ENCODE data around the gene IQCE. TPM values are rescaled to one million over a fixed set of nuclear protein-coding genes. Genes with fewer than 3 reads are reported as not detected.

The IQCE gene
- total RNA-seq, 4 donors from 2014 or later, result 9.7 to 23.5 (median 15.6) TPM

- H3K27me3 ChIP-seq, result no peaks in the 10 kb centered on the region
- TF ChIP-seq POLR2AphosphoS5 (IDR thresholded peaks at IDR 0.05), result no peak
- TF ChIP-seq EP300 (IDR thresholded peaks at IDR 0.05), result no peak
- TF ChIP-seq CTCF (IDR thresholded peaks at IDR 0.05), result no peak
- TF ChIP-seq POLR2A (IDR thresholded peaks at IDR 0.05), result no peak
- 100% methylated on average over 7 of the region's 47 CpGs; no CpG with 5 or more reads in 1 of the 2 donors for WGBS, 2 donors (ENCODE audit: low coverage in 1 of 2)
- no peak overlapping the region for H3K27ac ChIP-seq
- no peak overlapping the region for H3K4me3 ChIP-seq
- H3K4me1 ChIP-seq, result no peaks in the 10 kb centered on the region
- H3K36me3 ChIP-seq, result peaks cover 0 to 56% of the 10 kb centered on the region in 2 donors
- ATAC-seq, result no peak
- H3K9me3 ChIP-seq, result no peaks in the 10 kb centered on the region
Measured at GRCh38 chr7:2537981-2538851, 20.6 kb upstream of the IQCE start.

GRCh38 chr7:2539031-2539911 is 19.5 kb upstream of the IQCE start:
- peaks cover 0 to 66% of the 10 kb centered on the region in 2 donors for H3K36me3 ChIP-seq
- TF ChIP-seq POLR2A (IDR thresholded peaks at IDR 0.05), result no peak
- no peak for TF ChIP-seq EP300 (IDR thresholded peaks at IDR 0.05)
- no peak for TF ChIP-seq CTCF (IDR thresholded peaks at IDR 0.05)
- TF ChIP-seq POLR2AphosphoS5 (IDR thresholded peaks at IDR 0.05), result no peak
- no peaks in the 10 kb centered on the region for H3K4me1 ChIP-seq
- no peak overlapping the region for H3K4me3 ChIP-seq
- no peaks in the 10 kb centered on the region for H3K9me3 ChIP-seq
- no peak overlapping the region for H3K27ac ChIP-seq
- no CpG with 5 or more reads among the region's 32 CpGs for WGBS, 2 donors (ENCODE audit: low coverage in 1 of 2)
- H3K27me3 ChIP-seq, result no peaks in the 10 kb centered on the region
- no peak for ATAC-seq

GRCh38 chr7:2540133-2540532 is 18.6 kb upstream of the IQCE start:
- no peak for TF ChIP-seq EP300 (IDR thresholded peaks at IDR 0.05)
- no peak for TF ChIP-seq POLR2AphosphoS5 (IDR thresholded peaks at IDR 0.05)
- no peak for TF ChIP-seq CTCF (IDR thresholded peaks at IDR 0.05)
- TF ChIP-seq POLR2A (IDR thresholded peaks at IDR 0.05), result no peak
- WGBS, 2 donors (ENCODE audit: low coverage in 1 of 2), result 93 to 100% methylated on average over 1 to 5 of the region's 7 CpGs

GRCh38 chr7:2540641-2541051 is 18.1 kb upstream of the IQCE start:
- H3K9me3 ChIP-seq, result no peaks in the 10 kb centered on the region
- H3K4me3 ChIP-seq, result no peak overlapping the region
- ATAC-seq, result no peak
- WGBS, 2 donors (ENCODE audit: low coverage in 1 of 2), result no CpG with 5 or more reads among the region's 19 CpGs
- H3K27ac ChIP-seq, result no peak overlapping the region
- H3K36me3 ChIP-seq, result peaks cover 0 to 80% of the 10 kb centered on the region in 2 donors
- H3K27me3 ChIP-seq, result no peaks in the 10 kb centered on the region
- TF ChIP-seq CTCF (IDR thresholded peaks at IDR 0.05) (no peak), POLR2A (IDR thresholded peaks at IDR 0.05) (no peak), EP300 (IDR thresholded peaks at IDR 0.05) (no peak), POLR2AphosphoS5 (IDR thresholded peaks at IDR 0.05) (no peak)
- no peaks in the 10 kb centered on the region for H3K4me1 ChIP-seq

More at GRCh38 chr7:2540133-2540532, 18.6 kb upstream of the IQCE start:
- Histone ChIP-seq H3K27ac (no peak overlapping the region), H3K4me1 (no peaks in the 10 kb centered on the region), H3K9me3 (no peaks in the 10 kb centered on the region), H3K4me3 (no peak overlapping the region), H3K27me3 (no peaks in the 10 kb centered on the region), H3K36me3 (peaks cover 0 to 75% of the 10 kb centered on the region in 2 donors)
- no peak for ATAC-seq

Measured in gastroesophageal sphincter (tissue), 4 donors.